ENCODE data around the gene EPHB2. TPM values are rescaled to one million over a fixed set of nuclear protein-coding genes. Genes with fewer than 3 reads are reported as not detected.

The EPHB2 gene
- total and polyA plus RNA-seq, 3 donors from 2014 or later, result 7.7 to 9.4 (median 8.2) TPM

GRCh38 chr1:22888320-22889075 is 177.9 kb downstream of the EPHB2 start:
- no peak for TF ChIP-seq POLR2A (IDR thresholded peaks at IDR 0.05)
- no peak for TF ChIP-seq CTCF (IDR thresholded peaks at IDR 0.05)
- no peaks in the 10 kb centered on the region for H3K9me3 ChIP-seq
- DNase-seq, result no peak
- no peak overlapping the region for H3K4me3 ChIP-seq
- H3K27ac ChIP-seq, result no peak overlapping the region
- no peaks in the 10 kb centered on the region for H3K4me1 ChIP-seq
- H3K27me3 ChIP-seq, result no peaks in the 10 kb centered on the region
- no peaks in the 10 kb centered on the region for H3K36me3 ChIP-seq (ENCODE audit: low read depth, missing control alignments)
- intact Hi-C loops (cut with DNase I; ENCODE audit: low total_unique reads), result no loop called here
- WGBS, 2 donors, result 71 to 89% methylated on average over 8 of the region's 8 CpGs

- H3K9me3 ChIP-seq, result no peaks in the 10 kb centered on the region
- H3K4me1 ChIP-seq, result no peaks in the 10 kb centered on the region
- peak; percentile 74 to 84 (median 81) for TF ChIP-seq CTCF (IDR thresholded peaks at IDR 0.05)
- TF ChIP-seq POLR2A (IDR thresholded peaks at IDR 0.05), result no peak
- peak; percentile 42 for DNase-seq
- no peak overlapping the region for H3K4me3 ChIP-seq
- intact Hi-C loops (cut with DNase I; ENCODE audit: low total_unique reads), result no loop called here
- H3K27me3 ChIP-seq, result no peaks in the 10 kb centered on the region
- H3K27ac ChIP-seq, result no peak overlapping the region
- H3K36me3 ChIP-seq (ENCODE audit: low read depth, missing control alignments), result no peaks in the 10 kb centered on the region
- WGBS, 2 donors, result 73 to 80% methylated on average over 3 of the region's 3 CpGs
These were observed 178.7 kb downstream of the EPHB2 start for GRCh38 chr1:22889213-22889827.

- TF ChIP-seq CTCF (IDR thresholded peaks at IDR 0.05) (no peak), POLR2A (IDR thresholded peaks at IDR 0.05) (no peak)
- Histone ChIP-seq H3K9me3 (no peaks in the 10 kb centered on the region), H3K4me3 (no peak overlapping the region), H3K27me3 (no peaks in the 10 kb centered on the region), H3K36me3 (ENCODE audit: low read depth, missing control alignments) (no peaks in the 10 kb centered on the region), H3K4me1 (no peaks in the 10 kb centered on the region), H3K27ac (no peak overlapping the region)
- intact Hi-C loops (cut with DNase I; ENCODE audit: low total_unique reads), result loop anchor here (5.0 kb wide), 1 partner anchor 185 kb away; no protein-coding TSS in a partner anchor
- DNase-seq, result no peak
- WGBS, 2 donors, result 93 to 95% methylated on average over 12 to 13 of the region's 13 CpGs
These were observed 182.2 kb downstream of the EPHB2 start for GRCh38 chr1:22892789-22893188.

GRCh38 chr1:22893292-22893691 is 182.7 kb downstream of the EPHB2 start:
- Histone ChIP-seq H3K9me3 (no peaks in the 10 kb centered on the region), H3K27me3 (no peaks in the 10 kb centered on the region), H3K27ac (no peak overlapping the region), H3K4me1 (no peaks in the 10 kb centered on the region), H3K36me3 (ENCODE audit: low read depth, missing control alignments) (no peaks in the 10 kb centered on the region), H3K4me3 (no peak overlapping the region)
- WGBS, 2 donors, result 78 to 90% methylated on average over 3 of the region's 3 CpGs
- intact Hi-C loops (cut with DNase I; ENCODE audit: low total_unique reads), result loop anchor here (5.0 kb wide), 1 partner anchor 186 kb away; no protein-coding TSS in a partner anchor
- DNase-seq, result no peak
- no peak for TF ChIP-seq POLR2A (IDR thresholded peaks at IDR 0.05)

GRCh38 chr1:22895357-22895756 is 184.7 kb downstream of the EPHB2 start:
- no peaks in the 10 kb centered on the region for H3K36me3 ChIP-seq (ENCODE audit: low read depth, missing control alignments)
- TF ChIP-seq CTCF (IDR thresholded peaks at IDR 0.05) (no peak), POLR2A (IDR thresholded peaks at IDR 0.05) (no peak)
- H3K9me3 ChIP-seq, result no peaks in the 10 kb centered on the region
- no peaks in the 10 kb centered on the region for H3K27me3 ChIP-seq
- H3K4me3 ChIP-seq, result no peak overlapping the region
- WGBS, 2 donors, result 79 to 82% methylated on average over 9 of the region's 9 CpGs
- no peak overlapping the region for H3K27ac ChIP-seq
- no peak for DNase-seq
- no peaks in the 10 kb centered on the region for H3K4me1 ChIP-seq
- intact Hi-C loops (cut with DNase I; ENCODE audit: low total_unique reads), result no loop called here

All from testis (tissue), 3 donors.